Thyroid gland (tissue), 4 donors: ENCODE results near the gene VPS72. TPM values are rescaled to one million over a fixed set of nuclear protein-coding genes. Genes with fewer than 3 reads are reported as not detected.
"Not testable (repeated sequence)": the region's sequence is repeated elsewhere in the genome, so short reads cannot be mapped to it uniquely, and the experiment has no call there.

Experiments used
- DNase-seq, 2 donors: peaks; one replicate each; pipeline ENCODE4 v3.0.0-alpha.2; 2019
- H3K27ac ChIP-seq, 3 donors: fragments of 200-600 bp; sonication (generic); 1 replicate in 2 of 3; 2 replicates in 1 of 3; pipeline ENCODE4 v1.5.1; 2016 to 2019; ENCODE audit warnings: mild to moderate bottlenecking in 1 of 3, moderate library complexity in 1 of 3
- H3K27me3 ChIP-seq: fragments of 200-600 bp; sonication (generic); one replicate; pipeline ENCODE4 v1.5.1; 2019
- H3K36me3 ChIP-seq, 2 donors: fragments of 200-600 bp; sonication (generic); one replicate each; pipeline ENCODE4 v1.5.1; 2016 to 2019
- H3K4me1 ChIP-seq, 2 donors: fragments of 200-600 bp; sonication (generic); one replicate each; pipeline ENCODE4 v1.5.1; 2017 to 2019
- H3K4me3 ChIP-seq, 3 donors: fragments of 200-600 bp; sonication (generic); replicated peaks in 1 of 3; 1 replicate in 2 of 3; 2 replicates in 1 of 3; pipeline ENCODE4 v1.5.1; 2016; ENCODE audit warnings: mild to moderate bottlenecking in 1 of 3
- H3K9me3 ChIP-seq: fragments of 200-600 bp; sonication (generic); one replicate; pipeline ENCODE4 v1.5.1; 2017
- CTCF ChIP-seq, 6 experiments: fragments of 200-600 bp in 3 of 6; fragments of 450-650 bp in 3 of 6; sonication (generic) in 3 of 6; IDR thresholded peaks; one replicate each; pipeline ENCODE4 v1.5.1; 2016 to 2019; ENCODE audit warnings: antibody characterized with exemption in 6 of 6, mild to moderate bottlenecking in 2 of 6, inconsistent platforms in 1 of 6, moderate library complexity in 1 of 6
- POLR2A ChIP-seq, 2 donors: fragments of 450-650 bp; IDR thresholded peaks; one replicate each; pipeline ENCODE4 v1.6.1; 2017; ENCODE audit warnings: antibody characterized with exemption in 2 of 2, mild to moderate bottlenecking in 2 of 2, moderate library complexity in 1 of 2
- WGBS, 2 donors: methylation state at CpG; one replicate each; pipeline ENCODE4 v1.1.5; 2017; 5-methylcytosine and 5-hydroxymethylcytosine counted together
- intact Hi-C: fragments of 100-400 bp; cut with DNase I; formaldehyde crosslinking; loops from one replicate; pipeline ENCODE4 v1.15.1; 2023
- total RNA-seq, 4 donors: library from RNA; depleted of rRNA; stranded (reverse); fragments of >200 nt; gene quantifications; one replicate each; pipeline ENCODE4 v1.2.3, GENCODE V29; 2016

Gene VPS72
- total RNA-seq, 4 donors from 2014 or later = 36.9 to 47.5 (median 39.9) TPM

GRCh38 chr1:151193856-151194255 is 3.9 kb upstream of the VPS72 start:
- 81 to 82% methylated on average over 1 of the region's 1 CpG for WGBS, 2 donors
- no peaks in the 10 kb centered on the region for H3K9me3 ChIP-seq
- H3K27me3 ChIP-seq = no peaks in the 10 kb centered on the region
- no peak overlapping the region for H3K4me3 ChIP-seq
- no peaks in the 10 kb centered on the region for H3K36me3 ChIP-seq
- TF ChIP-seq POLR2A (IDR thresholded peaks at IDR 0.05) = no peak
- no peak for TF ChIP-seq CTCF (IDR thresholded peaks at IDR 0.05)
- no peak overlapping the region for H3K27ac ChIP-seq
- intact Hi-C loops = no loop called here
- DNase-seq = no peak
- peaks cover 8 to 13% of the 10 kb centered on the region in 2 donors for H3K4me1 ChIP-seq

- peaks cover 14 to 18% of the 10 kb centered on the region in 2 donors for H3K4me1 ChIP-seq
- no peak for DNase-seq
- WGBS, 2 donors = 76 to 80% methylated on average over 6 of the region's 6 CpGs
- no peak overlapping the region for H3K27ac ChIP-seq
- no peak for TF ChIP-seq POLR2A (IDR thresholded peaks at IDR 0.05)
- H3K4me3 ChIP-seq = no peak overlapping the region
- no peaks in the 10 kb centered on the region for H3K9me3 ChIP-seq
- H3K36me3 ChIP-seq = no peaks in the 10 kb centered on the region
- intact Hi-C loops = no loop called here
- H3K27me3 ChIP-seq = no peaks in the 10 kb centered on the region
These were observed 3.3 kb upstream of the VPS72 start for GRCh38 chr1:151193304-151193703.

GRCh38 chr1:151192047-151192446 is 2.0 kb upstream of the VPS72 start:
- H3K36me3 ChIP-seq = no peaks in the 10 kb centered on the region
- H3K9me3 ChIP-seq = no peaks in the 10 kb centered on the region
- whole genome bisulfite sequencing, 2 donors = 58 to 70% methylated on average over 6 to 7 of the region's 7 CpGs
- intact Hi-C loops = no loop called here
- TF ChIP-seq CTCF (IDR thresholded peaks at IDR 0.05) (no peak), POLR2A (IDR thresholded peaks at IDR 0.05) (no peak)
- H3K27ac ChIP-seq = no peak overlapping the region
- H3K4me3 ChIP-seq = no peak overlapping the region
- no peak for DNase-seq
- H3K27me3 ChIP-seq = no peaks in the 10 kb centered on the region
- H3K4me1 ChIP-seq = peaks cover 15 to 21% of the 10 kb centered on the region in 2 donors

GRCh38 chr1:151188667-151189066 is 1.3 kb downstream of the VPS72 start:
- H3K4me1 ChIP-seq = peaks cover 11 to 15% of the 10 kb centered on the region in 2 donors

GRCh38 chr1:151187205-151187604 is 2.8 kb downstream of the VPS72 start:
- no peaks in the 10 kb centered on the region for H3K27me3 ChIP-seq
- no peak overlapping the region for H3K27ac ChIP-seq
- no peak overlapping the region for H3K4me3 ChIP-seq
- WGBS, 2 donors = 92 to 100% methylated on average over 1 of the region's 1 CpG
- H3K36me3 ChIP-seq = peaks cover 32% of the 10 kb centered on the region in 2 donors
- intact Hi-C loops = no loop called here
- no peak for DNase-seq
- TF ChIP-seq POLR2A (IDR thresholded peaks at IDR 0.05) (no peak), CTCF (IDR thresholded peaks at IDR 0.05) (no peak)
- H3K4me1 ChIP-seq = peaks cover 11 to 15% of the 10 kb centered on the region in 2 donors
- H3K9me3 ChIP-seq = no peaks in the 10 kb centered on the region

More at GRCh38 chr1:151188667-151189066, 1.3 kb downstream of the VPS72 start:
- H3K36me3 ChIP-seq = peaks cover 21% of the 10 kb centered on the region in 2 donors
- H3K4me3 ChIP-seq = peak overlapping the region in 1 of 3 donors; percentile 60
- intact Hi-C loops, H3K27me3 ChIP-seq, H3K9me3 ChIP-seq, DNase-seq, H3K27ac ChIP-seq: not testable (repeated sequence)
- WGBS, 2 donors = 59 to 61% methylated on average over 8 of the region's 8 CpGs

GRCh38 chr1:151184211-151184610 is 5.8 kb downstream of the VPS72 start:
- Histone ChIP-seq H3K27me3 (no peaks in the 10 kb centered on the region), H3K27ac (no peak overlapping the region), H3K4me3 (no peak overlapping the region), H3K36me3 (peaks cover 50 to 59% of the 10 kb centered on the region in 2 donors), H3K9me3 (no peaks in the 10 kb centered on the region), H3K4me1 (peaks cover 10 to 11% of the 10 kb centered on the region in 2 donors)
- DNase-seq = no peak
- TF ChIP-seq POLR2A (IDR thresholded peaks at IDR 0.05) (no peak), CTCF (IDR thresholded peaks at IDR 0.05) (no peak)
- intact Hi-C loops = no loop called here
- WGBS, 2 donors = 96% methylated on average over 10 of the region's 10 CpGs
